NB4 (cell line): Measurements from ENCODE around the gene CHI3L2.

ENCODE experiments used
- DNase-seq: peaks from one replicate; pipeline ENCODE4 v3.0.0; 2010; ENCODE audit warnings: low read depth
- H3K4me3 ChIP-seq: one replicate; pipeline ENCODE4 v1.5.1; 2011; ENCODE audit warnings: mild to moderate bottlenecking, low read depth, low read length, moderate library complexity
- CTCF ChIP-seq: IDR thresholded peaks from one replicate; pipeline ENCODE4 v1.5.1; 2012; ENCODE audit warnings: low read depth, low read length
- MAX ChIP-seq: IDR thresholded peaks from 2 replicates; pipeline ENCODE4 v1.6.1; 2011; ENCODE audit warnings: low read depth, low read length
- MYC ChIP-seq: IDR thresholded peaks from 2 replicates; pipeline ENCODE4 v1.6.1; 2011; ENCODE audit warnings: low read depth, low read length
- POLR2A ChIP-seq: IDR thresholded peaks from 2 replicates; pipeline ENCODE4 v1.6.1; 2011; ENCODE audit warnings: mild to moderate bottlenecking; ENCODE audit not compliant: insufficient read length; ENCODE audit errors: extremely low read depth

CHI3L2 gene

GRCh38 chr1:111236379-111236778, 8.9 kb downstream of the CHI3L2 start:
- no peak for TF ChIP-seq MAX
- TF ChIP-seq CTCF: no peak
- no peak for TF ChIP-seq MYC
- no peak for TF ChIP-seq POLR2A
- DNase-seq: no peak
- H3K4me3 ChIP-seq: no peak overlapping the region

GRCh38 chr1:111236806-111237205, 9.3 kb downstream of the CHI3L2 start:
- TF ChIP-seq MYC: no peak
- TF ChIP-seq CTCF: no peak
- no peak for TF ChIP-seq MAX
- TF ChIP-seq POLR2A: no peak
- no peak for DNase-seq
- H3K4me3 ChIP-seq: no peak overlapping the region

- TF ChIP-seq MAX (no peak), POLR2A (no peak), CTCF (no peak), MYC (no peak)
- no peak for DNase-seq
- H3K4me3 ChIP-seq: no peak overlapping the region
Observed at GRCh38 chr1:111238056-111238795, 10.7 kb downstream of the CHI3L2 start.

- DNase-seq: no peak
- TF ChIP-seq MYC: no peak
- no peak for TF ChIP-seq MAX
- H3K4me3 ChIP-seq: no peak overlapping the region
Observed at GRCh38 chr1:111241797-111242196, 14.3 kb downstream of the CHI3L2 start.

- H3K4me3 ChIP-seq: no peak overlapping the region
- DNase-seq: no peak
- TF ChIP-seq CTCF (no peak), MYC (no peak), POLR2A (no peak), MAX (no peak)
Observed at GRCh38 chr1:111242805-111243523, 15.5 kb downstream of the CHI3L2 start.

GRCh38 chr1:111247125-111247838, 19.8 kb downstream of the CHI3L2 start:
- DNase-seq: no peak
- TF ChIP-seq POLR2A (no peak), CTCF (no peak), MYC (no peak), MAX (no peak)
- H3K4me3 ChIP-seq: no peak overlapping the region
